ENCODE measurements around the gene AQP4. TPM values are rescaled to one million over a fixed set of nuclear protein-coding genes. Genes with fewer than 3 reads are reported as not detected.

AQP4 gene
- total and polyA plus RNA-seq, 2 of the 13 experiments (the other 11 are each of a cell fraction or from before 2014, with no cell fraction given) = 0.20 to 0.62 TPM

DNA sequence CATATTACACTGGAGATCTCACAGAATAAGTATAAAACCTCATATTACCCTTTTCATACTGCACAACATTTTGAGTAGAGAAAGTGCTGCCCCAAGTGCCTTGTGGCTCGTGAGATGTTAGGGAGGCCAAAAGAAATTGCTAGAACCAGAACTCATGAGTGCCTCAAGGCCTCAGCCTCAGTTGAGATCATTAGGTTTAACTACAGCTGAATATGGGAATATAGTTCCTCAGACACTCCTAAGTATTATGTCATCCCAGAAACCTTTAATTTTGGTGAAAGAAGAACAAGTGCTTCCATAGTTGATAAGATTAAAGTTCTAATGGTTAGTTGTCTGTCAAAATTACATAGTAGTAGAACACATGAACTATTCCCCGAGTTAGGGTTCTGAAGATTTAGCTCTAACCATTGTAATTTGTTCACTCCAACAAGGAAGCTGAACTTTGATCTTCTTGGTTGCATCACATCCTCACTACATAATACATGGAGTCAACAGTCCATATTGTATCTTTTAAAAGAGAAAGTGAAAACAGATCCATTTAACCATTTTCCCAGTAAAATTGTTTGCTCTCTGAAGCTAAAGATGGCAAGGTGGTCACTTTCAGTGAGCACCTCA lies 9.6 kb upstream of the AQP4 start:
- FAIRE-seq (no peak), DNase-seq (ENCODE audit: low spot score) (peak; percentile 83), ATAC-seq (peak; percentile 75)
- POLR2A ChIA-PET = no interaction called here
- peaks cover 17% of the 10 kb centered on the region for H3K4me1 ChIP-seq (ENCODE audit: insufficient read depth, low read length)
- no peak overlapping the region for H3K9ac ChIP-seq (ENCODE audit: insufficient read depth, low read depth, low read length)
- H3K79me2 ChIP-seq (ENCODE audit: insufficient read depth, low read length) = no peaks in the 10 kb centered on the region
- no peaks in the 10 kb centered on the region; a peak in 1 of 5 replicates for H3K27me3 ChIP-seq (ENCODE audit: control insufficient read depth in 1 of 2, insufficient read depth in 2 of 2, low read length in 2 of 2)
- in situ Hi-C loops (cut with HindIII; ENCODE audit: extremely low pct_ligation_motif_present, low pct_unique_long_range_greater_than_20kb) (no loop called here), intact Hi-C loops (cut with micrococcal nuclease; ENCODE audit: unreplicated experiment) (no loop called here)
- H3K4me3 ChIP-seq (replicated peaks in 1 of 3; ENCODE audit: insufficient read depth in 1 of 3, low read depth in 2 of 3, low read length in 3 of 3) = peak overlapping the region; percentile 6 to 42 (median 8); a peak in 2 of 6 replicates
- no peaks in the 10 kb centered on the region for H4K20me1 ChIP-seq (ENCODE audit: insufficient read depth, low read length)
- peak overlapping the region; percentile 51 for H2AFZ ChIP-seq (ENCODE audit: low read length)
- peak overlapping the region; percentile 32 for H3K27ac ChIP-seq (ENCODE audit: extremely low read length, insufficient read depth, low read length)
- H3K9me3 ChIP-seq (ENCODE audit: low read length) = no peaks in the 10 kb centered on the region
- peak overlapping the region; percentile 65 for H3K4me2 ChIP-seq (ENCODE audit: low read depth, low read length)
- CTCF ChIA-PET (ENCODE audit: low intra/inter-chr PET ratio, low total read pairs) = no interaction called here
- 2% methylated on average over 2 of the region's 2 CpGs for WGBS (ENCODE audit: low lambda C conversion rate)
- no TSS peak for BruUV-seq (replicated peaks)
- no peaks in the 10 kb centered on the region for H3K36me3 ChIP-seq (replicated peaks in 1 of 2; ENCODE audit: control insufficient read depth in 1 of 2, insufficient read depth in 2 of 2, low read length in 2 of 2)
- no peak for TF ChIP-seq ZNF460 (CRISPR knock-in tag; IDR thresholded peaks at IDR 0.05; ENCODE audit: borderline replicate concordance)
- TF ChIP-seq, protein P1, sequence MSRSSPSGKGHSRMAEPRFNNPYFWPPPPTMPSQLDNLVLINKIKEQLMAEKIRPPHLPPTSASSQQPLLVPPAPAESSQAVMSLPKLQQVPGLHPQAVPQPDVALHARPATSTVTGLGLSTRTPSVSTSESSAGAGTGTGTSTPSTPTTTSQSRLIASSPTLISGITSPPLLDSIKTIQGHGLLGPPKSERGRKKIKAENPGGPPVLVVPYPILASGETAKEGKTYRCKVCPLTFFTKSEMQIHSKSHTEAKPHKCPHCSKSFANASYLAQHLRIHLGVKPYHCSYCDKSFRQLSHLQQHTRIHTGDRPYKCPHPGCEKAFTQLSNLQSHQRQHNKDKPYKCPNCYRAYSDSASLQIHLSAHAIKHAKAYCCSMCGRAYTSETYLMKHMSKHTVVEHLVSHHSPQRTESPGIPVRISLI (CRISPR knock-in tag; IDR thresholded peaks at IDR 0.05; ENCODE audit: borderline replicate concordance) = no peak
- peak; percentile 28; the same call in 1 of the 2 replicates for TF ChIP-seq FOXO1 (CRISPR knock-in tag; IDR thresholded peaks at IDR 0.05)
- no peak for TF ChIP-seq GABPB1 (CRISPR knock-in tag; IDR thresholded peaks at IDR 0.05)
- no peak for TF ChIP-seq PTBP1 (IDR thresholded peaks at IDR 0.05; ENCODE audit: low read depth, low read length, poor library complexity, severe bottlenecking)
- no peak for TF ChIP-seq FOSL1 (CRISPR knock-in tag; IDR thresholded peaks at IDR 0.05; ENCODE audit: borderline replicate concordance)
- TF ChIP-seq ZNF326 (CRISPR knock-in tag; IDR thresholded peaks at IDR 0.05; ENCODE audit: borderline replicate concordance) = no peak
- no peak for TF ChIP-seq POLR2AphosphoS5 (IDR thresholded peaks at IDR 0.05; ENCODE audit: low read depth, low read length)
- TF ChIP-seq MYNN (CRISPR knock-in tag; IDR thresholded peaks at IDR 0.05; ENCODE audit: low read depth) = no peak
- TF ChIP-seq NPAS2 (CRISPR knock-in tag; IDR thresholded peaks at IDR 0.05; ENCODE audit: borderline replicate concordance) = no peak
- no peak for TF ChIP-seq MAFG (CRISPR knock-in tag; IDR thresholded peaks at IDR 0.05)
- TF ChIP-seq ZNF605 (CRISPR knock-in tag; IDR thresholded peaks at IDR 0.05) = no peak
- peak; percentile 51; the same call in 1 of the 2 replicates for TF ChIP-seq THAP11 (CRISPR knock-in tag; IDR thresholded peaks at IDR 0.05)
- no peak for TF ChIP-seq ZNF720 (CRISPR knock-in tag; IDR thresholded peaks at IDR 0.05)
- no peak for TF ChIP-seq RBM39 (IDR thresholded peaks at IDR 0.05; ENCODE audit: low read depth, low read length, poor library complexity, severe bottlenecking)
- peak; percentile 62; the same call in 1 of the 2 replicates for TF ChIP-seq HMG20A (CRISPR knock-in tag; IDR thresholded peaks at IDR 0.05; ENCODE audit: borderline replicate concordance)
- TF ChIP-seq GABPA (IDR thresholded peaks at IDR 0.05; ENCODE audit: low read depth, low read length) = no peak
- TF ChIP-seq GABPA (CRISPR knock-in tag; IDR thresholded peaks at IDR 0.05; ENCODE audit: low read depth) = peak; percentile 52; the same call in 1 of the 2 replicates
- TF ChIP-seq, protein P2, sequence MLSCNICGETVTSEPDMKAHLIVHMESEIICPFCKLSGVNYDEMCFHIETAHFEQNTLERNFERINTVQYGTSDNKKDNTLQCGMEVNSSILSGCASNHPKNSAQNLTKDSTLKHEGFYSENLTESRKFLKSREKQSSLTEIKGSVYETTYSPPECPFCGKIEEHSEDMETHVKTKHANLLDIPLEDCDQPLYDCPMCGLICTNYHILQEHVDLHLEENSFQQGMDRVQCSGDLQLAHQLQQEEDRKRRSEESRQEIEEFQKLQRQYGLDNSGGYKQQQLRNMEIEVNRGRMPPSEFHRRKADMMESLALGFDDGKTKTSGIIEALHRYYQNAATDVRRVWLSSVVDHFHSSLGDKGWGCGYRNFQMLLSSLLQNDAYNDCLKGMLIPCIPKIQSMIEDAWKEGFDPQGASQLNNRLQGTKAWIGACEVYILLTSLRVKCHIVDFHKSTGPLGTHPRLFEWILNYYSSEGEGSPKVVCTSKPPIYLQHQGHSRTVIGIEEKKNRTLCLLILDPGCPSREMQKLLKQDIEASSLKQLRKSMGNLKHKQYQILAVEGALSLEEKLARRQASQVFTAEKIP (CRISPR knock-in tag; IDR thresholded peaks at IDR 0.05; ENCODE audit: borderline replicate concordance) = no peak
- TF ChIP-seq TCF7 (IDR thresholded peaks at IDR 0.05; ENCODE audit: low read depth) = no peak
- TF ChIP-seq ZNF709 (CRISPR knock-in tag; IDR thresholded peaks at IDR 0.05) = no peak
- TF ChIP-seq FOXA3 (CRISPR knock-in tag; IDR thresholded peaks at IDR 0.05) = peak; percentile 65
- TF ChIP-seq SP2 (CRISPR knock-in tag; IDR thresholded peaks at IDR 0.05) = no peak
- TF ChIP-seq FOXA1 (IDR thresholded peaks at IDR 0.05) = no peak
- 0 out of 2 replicates have a peak, but pooled peaks have one; percentile 22 for TF ChIP-seq FOXA1 (CRISPR knock-in tag; IDR thresholded peaks at IDR 0.05)
- TF ChIP-seq ZNF678 (CRISPR knock-in tag; IDR thresholded peaks at IDR 0.05) = no peak

Measured in HepG2 (cell line).